ENCODE data around the gene ORAI2. TPM values are rescaled to one million over a fixed set of nuclear protein-coding genes. Genes with fewer than 3 reads are reported as not detected.

ORAI2 gene
- total and polyA plus RNA-seq, 10 of the 15 experiments (the other 5 are each of a cell fraction or from before 2014, with no cell fraction given): 5.8 to 111 (median 46.9) TPM

DNA sequence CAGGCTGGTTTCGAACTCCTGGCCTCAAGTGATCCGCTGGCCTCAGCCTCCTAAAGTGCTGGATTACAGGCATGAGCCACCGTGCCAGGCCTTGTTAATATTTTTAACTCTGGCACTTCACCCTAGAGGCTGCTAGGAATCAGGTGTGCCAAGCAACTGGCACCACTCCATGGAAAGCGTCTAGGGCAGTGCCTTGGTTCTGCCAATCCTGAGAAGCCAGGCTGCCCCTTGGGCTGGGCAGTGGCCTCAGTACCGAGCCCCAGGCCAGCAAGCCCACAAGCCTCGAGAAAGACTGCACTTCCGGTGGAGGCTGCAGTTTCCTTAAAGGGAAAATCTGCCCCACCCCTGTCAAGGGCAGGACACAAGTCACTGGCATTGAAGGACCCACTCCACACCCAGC, 19.9 kb downstream of the ORAI2 start (continued):
- TF ChIP-seq, protein P1, sequence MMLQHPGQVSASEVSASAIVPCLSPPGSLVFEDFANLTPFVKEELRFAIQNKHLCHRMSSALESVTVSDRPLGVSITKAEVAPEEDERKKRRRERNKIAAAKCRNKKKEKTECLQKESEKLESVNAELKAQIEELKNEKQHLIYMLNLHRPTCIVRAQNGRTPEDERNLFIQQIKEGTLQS (IDR thresholded peaks at IDR 0.05; ENCODE audit: borderline replicate concordance, extremely low read depth, low read depth, low read length): no peak
- no peak for TF ChIP-seq STAT1 (conservative IDR thresholded peaks at IDR 0.05)
- TF ChIP-seq MEF2A (IDR thresholded peaks at IDR 0.05; ENCODE audit: insufficient read depth, low read depth, low read length): no peak

DNA sequence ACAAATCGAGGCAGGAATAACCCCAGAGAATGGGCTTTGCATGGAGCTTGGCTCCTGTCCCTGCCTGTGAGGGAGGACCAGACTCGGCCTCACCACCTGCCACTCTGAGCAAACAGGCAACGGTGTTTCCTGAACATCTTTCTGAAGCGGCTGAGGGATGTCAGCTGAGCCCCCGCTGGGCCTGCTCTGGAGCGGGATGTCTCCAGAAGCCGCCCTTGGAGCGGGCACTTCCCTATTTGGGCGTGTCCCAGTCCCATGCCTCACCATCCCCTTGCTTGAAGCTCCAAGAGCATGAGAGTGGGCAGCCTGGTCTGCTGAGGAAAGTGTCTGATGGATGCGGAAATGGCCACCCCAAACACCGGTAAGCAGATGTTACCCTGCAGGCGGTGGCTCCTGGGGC, 21.1 kb downstream of the ORAI2 start:
- ChIA-PET POLR2A (interaction anchor here (1.0 kb wide), 1 partner anchor 13 kb away, joined by 3 read pairs; no protein-coding TSS in a partner anchor), CTCF (interaction anchor here (1.6 to 3.2 kb wide), 2 partner anchors 42 to 50 kb away, joined by 3 to 14 read pairs; no protein-coding TSS in a partner anchor), RAD21 (ENCODE audit: unreplicated experiment) (no interaction called here), SMC1A (ENCODE audit: uncharacterized antibody, unreplicated experiment) (interaction anchor here (1.3 kb wide), 1 partner anchor 50 kb away, joined by 4 read pairs; no protein-coding TSS in a partner anchor)
- peaks cover 9 to 10% of the 10 kb centered on the region in 2 experiments for H3K36me3 ChIP-seq (ENCODE audit: control insufficient read depth in 2 of 2, insufficient read depth in 2 of 2, low read length in 1 of 2)
- H3K27me3 ChIP-seq (replicated peaks in 1 of 2; ENCODE audit: control insufficient read depth in 2 of 2, insufficient read depth in 2 of 2, low read length in 1 of 2): no peaks in the 10 kb centered on the region
- no peaks in the 10 kb centered on the region for H4K20me1 ChIP-seq (ENCODE audit: control insufficient read depth, insufficient read depth)
- no peaks in the 10 kb centered on the region for H3K79me2 ChIP-seq (ENCODE audit: control insufficient read depth, insufficient read depth, low read length)
- intact Hi-C loops (cut with micrococcal nuclease; ENCODE audit: unreplicated experiment) (no loop called here), in situ Hi-C loops (cut with MboI) (loop anchor here (5.0 to 10.0 kb wide), 2 partner anchors 50 to 167 kb away; partner anchors contain the start of gene SH2B2)
- 85% methylated on average over 12 of the region's 12 CpGs for WGBS (ENCODE audit: insufficient coverage, insufficient replicate concordance, low lambda C conversion rate, missing lambda C conversion rate)
- no peaks in the 10 kb centered on the region for H3K9me3 ChIP-seq (replicated peaks; ENCODE audit: control insufficient read depth, insufficient read depth, low read length)
- no peaks in the 10 kb centered on the region for H3K4me1 ChIP-seq (ENCODE audit: control insufficient read depth, insufficient read depth, low read length)
- H3K27ac ChIP-seq (ENCODE audit: control insufficient read depth, insufficient read depth): no peak overlapping the region
- no TSS peak for BruUV-seq (replicated peaks)
- no peak overlapping the region for H3K9ac ChIP-seq (ENCODE audit: control insufficient read depth, insufficient read depth, low read length)
- no peak for ATAC-seq
- H3K4me2 ChIP-seq (ENCODE audit: control insufficient read depth, insufficient read depth): no peak overlapping the region
- FAIRE-seq: no peak
- H3K4me3 ChIP-seq: no peak overlapping the region
- H2AFZ ChIP-seq (ENCODE audit: control insufficient read depth, low read depth, low read length): no peak overlapping the region
- DNase-seq (ENCODE audit: low read depth, low spot score): no peak
- TF ChIP-seq, protein P2, sequence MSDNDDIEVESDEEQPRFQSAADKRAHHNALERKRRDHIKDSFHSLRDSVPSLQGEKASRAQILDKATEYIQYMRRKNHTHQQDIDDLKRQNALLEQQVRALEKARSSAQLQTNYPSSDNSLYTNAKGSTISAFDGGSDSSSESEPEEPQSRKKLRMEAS (IDR thresholded peaks at IDR 0.05; ENCODE audit: low read depth, low read length): no peak
- no peak for TF ChIP-seq YBX1 (IDR thresholded peaks at IDR 0.05)
- TF ChIP-seq SIX5 (IDR thresholded peaks at IDR 0.05; ENCODE audit: low read depth, low read length, severe bottlenecking): no peak
- no peak for TF ChIP-seq CBX3 (IDR thresholded peaks at IDR 0.05; ENCODE audit: borderline replicate concordance, low read depth)
- TF ChIP-seq ZNF24 (IDR thresholded peaks at IDR 0.05): no peak
- TF ChIP-seq SPI1 (IDR thresholded peaks at IDR 0.05; ENCODE audit: borderline replicate concordance, insufficient read depth, low read depth, low read length): no peak
- TF ChIP-seq KAT2A (conservative IDR thresholded peaks at IDR 0.05; ENCODE audit: control insufficient read depth, low read depth, low read length): no peak
- TF ChIP-seq ZNF384 (IDR thresholded peaks at IDR 0.05; ENCODE audit: borderline replicate concordance, low read depth, low read length): no peak
- no peak for TF ChIP-seq NFXL1 (IDR thresholded peaks at IDR 0.05; ENCODE audit: borderline replicate concordance)

All from GM12878 (cell line).